ENCODE results near the gene CUL4A.

CUL4A gene

DNA sequence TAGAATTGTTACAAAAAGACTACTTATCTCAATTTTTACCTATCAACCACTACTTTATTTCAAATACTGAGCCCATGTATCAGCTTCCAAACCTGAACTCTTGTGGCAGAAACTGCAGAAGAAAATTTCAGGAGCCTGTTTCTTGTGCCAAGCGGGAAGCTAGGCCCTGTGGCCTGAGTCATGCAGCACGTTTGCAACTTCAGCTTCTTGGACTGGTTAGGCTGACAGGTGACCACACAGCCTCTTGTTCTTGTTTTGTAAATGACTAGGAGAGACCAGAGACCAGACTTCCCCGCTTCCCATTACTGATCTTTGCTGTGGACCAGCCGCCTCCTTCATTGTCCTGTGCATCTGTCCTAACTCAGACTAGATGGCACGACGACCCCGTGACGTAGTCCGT is 84.3 kb downstream of the CUL4A start:
- TF ChIP-seq ZNF274 (IDR thresholded peaks at IDR 0.05; ENCODE audit: low read depth, low read length) (no peak), YY1 (IDR thresholded peaks at IDR 0.05; ENCODE audit: insufficient read depth, insufficient read length) (no peak), SUZ12 (IDR thresholded peaks at IDR 0.05; ENCODE audit: extremely low read depth, insufficient read depth, insufficient read length) (no peak)
- H3K4me1 ChIP-seq (ENCODE audit: insufficient read depth, insufficient read length) = no peaks in the 10 kb centered on the region
- H3K4me3 ChIP-seq (ENCODE audit: insufficient read length, low read depth) = no peak overlapping the region
- H3K36me3 ChIP-seq (ENCODE audit: insufficient read depth, insufficient read length, low read length) = no peaks in the 10 kb centered on the region
- H3K9me3 ChIP-seq (ENCODE audit: insufficient read depth, low read length) = no peaks in the 10 kb centered on the region
- H3K27me3 ChIP-seq (ENCODE audit: insufficient read depth, insufficient read length) = peaks cover 30% of the 10 kb centered on the region
- H3K9ac ChIP-seq (ENCODE audit: insufficient read length, low read depth) = no peak overlapping the region
- no peak for DNase-seq (ENCODE audit: low read depth, low spot score)

- Histone ChIP-seq H3K4me1 (ENCODE audit: insufficient read depth, insufficient read length) (no peaks in the 10 kb centered on the region), H3K4me3 (ENCODE audit: insufficient read length, low read depth) (no peak overlapping the region), H3K9me3 (ENCODE audit: insufficient read depth, low read length) (no peaks in the 10 kb centered on the region), H3K36me3 (ENCODE audit: insufficient read depth, insufficient read length, low read length) (no peaks in the 10 kb centered on the region), H3K27me3 (ENCODE audit: insufficient read depth, insufficient read length) (peaks cover 11% of the 10 kb centered on the region), H3K9ac (ENCODE audit: insufficient read length, low read depth) (no peak overlapping the region)
- no peak for DNase-seq (ENCODE audit: low read depth, low spot score)
- TF ChIP-seq ZNF274 (IDR thresholded peaks at IDR 0.05; ENCODE audit: low read depth, low read length) = no peak
- no peak for TF ChIP-seq YY1 (IDR thresholded peaks at IDR 0.05; ENCODE audit: insufficient read depth, insufficient read length)
- no peak for TF ChIP-seq SUZ12 (IDR thresholded peaks at IDR 0.05; ENCODE audit: extremely low read depth, insufficient read depth, insufficient read length)
Observed at GRCh38 chr13:113295776-113296175, 86.4 kb downstream of the CUL4A start.

DNA sequence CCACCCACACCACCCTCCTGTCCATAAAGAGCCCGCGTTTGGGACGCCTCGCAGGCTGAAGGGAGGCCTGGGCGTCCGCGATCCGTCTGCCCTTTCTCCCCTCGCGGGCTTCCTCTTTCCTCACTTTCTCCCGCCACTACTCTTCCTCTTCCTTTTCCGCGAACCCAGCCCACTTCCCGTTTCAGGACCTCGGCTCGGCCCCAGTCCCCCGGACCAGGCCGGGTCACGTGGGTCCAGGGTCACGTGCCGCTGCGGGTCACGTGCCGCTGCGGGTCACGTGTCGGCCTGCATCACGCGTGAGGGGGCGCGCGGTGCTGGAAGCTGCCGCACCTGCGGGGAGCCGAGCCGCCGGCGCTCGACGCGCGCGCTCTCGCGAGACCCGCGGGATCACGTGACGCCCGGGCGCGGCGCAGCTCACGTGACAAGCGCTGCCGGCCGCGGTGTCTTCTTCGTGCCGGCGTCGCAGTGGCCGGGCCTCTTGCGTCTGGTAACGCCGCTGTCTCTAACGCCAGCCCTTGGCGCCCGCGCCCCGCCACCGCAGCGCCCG is 87.5 kb downstream of the CUL4A start, which contains the start of gene LAMP1:
TSS of gene LAMP1 (plus strand) at position 417 of the 547 bp plus-strand sequence. CDS start 196 bp downstream, outside the sequence.
- H3K9ac ChIP-seq (ENCODE audit: insufficient read length, low read depth) = peak within 1 kb of the TSS; percentile 86
- H3K9me3 ChIP-seq (ENCODE audit: insufficient read depth, low read length) = no peaks in the 10 kb centered on the region
- no peaks in the 10 kb centered on the region for H3K4me1 ChIP-seq (ENCODE audit: insufficient read depth, insufficient read length)
- H3K27me3 ChIP-seq (ENCODE audit: insufficient read depth, insufficient read length) = peaks cover 4% of the 10 kb centered on the region
- peaks cover 3% of the 10 kb centered on the region for H3K36me3 ChIP-seq (ENCODE audit: insufficient read depth, insufficient read length, low read length)
- H3K4me3 ChIP-seq (ENCODE audit: insufficient read length, low read depth) = peak within 1 kb of the TSS; percentile 81
- peak; percentile 97 for DNase-seq (ENCODE audit: low read depth, low spot score)
- TF ChIP-seq ZNF274 (IDR thresholded peaks at IDR 0.05; ENCODE audit: low read depth, low read length) (no peak), YY1 (IDR thresholded peaks at IDR 0.05; ENCODE audit: insufficient read depth, insufficient read length) (no peak), SUZ12 (IDR thresholded peaks at IDR 0.05; ENCODE audit: extremely low read depth, insufficient read depth, insufficient read length) (no peak)

GRCh38 chr13:113297370-113298042 is 88.1 kb downstream of the CUL4A start:
- H3K36me3 ChIP-seq (ENCODE audit: insufficient read depth, insufficient read length, low read length) = peaks cover 3% of the 10 kb centered on the region
- H3K27me3 ChIP-seq (ENCODE audit: insufficient read depth, insufficient read length) = no peaks in the 10 kb centered on the region
- no peak for DNase-seq (ENCODE audit: low read depth, low spot score)
- no peaks in the 10 kb centered on the region for H3K9me3 ChIP-seq (ENCODE audit: insufficient read depth, low read length)
- TF ChIP-seq YY1 (IDR thresholded peaks at IDR 0.05; ENCODE audit: insufficient read depth, insufficient read length) = no peak
- no peak for TF ChIP-seq SUZ12 (IDR thresholded peaks at IDR 0.05; ENCODE audit: extremely low read depth, insufficient read depth, insufficient read length)
- no peak for TF ChIP-seq ZNF274 (IDR thresholded peaks at IDR 0.05; ENCODE audit: low read depth, low read length)
- H3K4me1 ChIP-seq (ENCODE audit: insufficient read depth, insufficient read length) = no peaks in the 10 kb centered on the region
- H3K9ac ChIP-seq (ENCODE audit: insufficient read length, low read depth) = peak overlapping the region; percentile 86
- peak overlapping the region; percentile 81 for H3K4me3 ChIP-seq (ENCODE audit: insufficient read length, low read depth)

GRCh38 chr13:113298043-113298945 is 88.9 kb downstream of the CUL4A start:
- H3K9me3 ChIP-seq (ENCODE audit: insufficient read depth, low read length) = no peaks in the 10 kb centered on the region
- peaks cover 10% of the 10 kb centered on the region for H3K36me3 ChIP-seq (ENCODE audit: insufficient read depth, insufficient read length, low read length)
- TF ChIP-seq SUZ12 (IDR thresholded peaks at IDR 0.05; ENCODE audit: extremely low read depth, insufficient read depth, insufficient read length) = no peak
- no peak for TF ChIP-seq ZNF274 (IDR thresholded peaks at IDR 0.05; ENCODE audit: low read depth, low read length)
- TF ChIP-seq YY1 (IDR thresholded peaks at IDR 0.05; ENCODE audit: insufficient read depth, insufficient read length) = no peak
- DNase-seq (ENCODE audit: low read depth, low spot score) = no peak
- H3K9ac ChIP-seq (ENCODE audit: insufficient read length, low read depth) = peak overlapping the region; percentile 86
- no peaks in the 10 kb centered on the region for H3K27me3 ChIP-seq (ENCODE audit: insufficient read depth, insufficient read length)
- H3K4me3 ChIP-seq (ENCODE audit: insufficient read length, low read depth) = peak overlapping the region; percentile 81
- no peaks in the 10 kb centered on the region for H3K4me1 ChIP-seq (ENCODE audit: insufficient read depth, insufficient read length)

DNA sequence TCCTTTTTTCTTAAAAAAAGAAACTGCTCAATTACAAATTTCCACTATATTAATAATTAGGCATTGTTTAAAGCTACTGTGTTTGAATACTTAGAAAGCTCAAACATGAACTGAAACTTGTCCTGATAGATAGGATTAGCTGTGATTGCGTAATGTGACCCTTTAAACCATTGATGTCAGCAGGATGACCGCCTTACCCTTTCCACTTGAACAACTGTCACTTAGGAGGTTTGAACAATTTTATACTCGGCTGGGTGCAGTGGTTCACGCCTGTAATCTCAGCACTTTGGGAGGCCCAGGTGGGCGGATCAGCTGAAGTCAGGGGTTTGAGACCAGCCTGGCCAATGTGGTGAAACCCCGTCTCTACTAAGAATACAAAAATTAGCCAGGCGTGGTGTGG is 90.5 kb downstream of the CUL4A start:
- no peaks in the 10 kb centered on the region for H3K4me1 ChIP-seq (ENCODE audit: insufficient read depth, insufficient read length)

More for the DNA sequence above, 90.5 kb downstream of the CUL4A start:
- Histone ChIP-seq H3K36me3 (ENCODE audit: insufficient read depth, insufficient read length, low read length) (peaks cover 10% of the 10 kb centered on the region), H3K9me3 (ENCODE audit: insufficient read depth, low read length) (no peaks in the 10 kb centered on the region), H3K27me3 (ENCODE audit: insufficient read depth, insufficient read length) (no peaks in the 10 kb centered on the region), H3K9ac (ENCODE audit: insufficient read length, low read depth) (no peak overlapping the region), H3K4me3 (ENCODE audit: insufficient read length, low read depth) (no peak overlapping the region)
- no peak for TF ChIP-seq YY1 (IDR thresholded peaks at IDR 0.05; ENCODE audit: insufficient read depth, insufficient read length)
- TF ChIP-seq ZNF274 (IDR thresholded peaks at IDR 0.05; ENCODE audit: low read depth, low read length) = no peak
- no peak for TF ChIP-seq SUZ12 (IDR thresholded peaks at IDR 0.05; ENCODE audit: extremely low read depth, insufficient read depth, insufficient read length)
- no peak for DNase-seq (ENCODE audit: low read depth, low spot score)

All from NT2/D1 (cell line).